ENCODE measurements around the gene TMEM147. TPM values are rescaled to one million over a fixed set of nuclear protein-coding genes. Genes with fewer than 3 reads are reported as not detected.

The TMEM147 gene, protein sequence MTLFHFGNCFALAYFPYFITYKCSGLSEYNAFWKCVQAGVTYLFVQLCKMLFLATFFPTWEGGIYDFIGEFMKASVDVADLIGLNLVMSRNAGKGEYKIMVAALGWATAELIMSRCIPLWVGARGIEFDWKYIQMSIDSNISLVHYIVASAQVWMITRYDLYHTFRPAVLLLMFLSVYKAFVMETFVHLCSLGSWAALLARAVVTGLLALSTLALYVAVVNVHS
- total RNA-seq (10 to 100 TPM; 18.1 to 28.0 TPM), polyA plus RNA-seq (10 to 100 TPM; 61.3 to 97.4 TPM)

DNA sequence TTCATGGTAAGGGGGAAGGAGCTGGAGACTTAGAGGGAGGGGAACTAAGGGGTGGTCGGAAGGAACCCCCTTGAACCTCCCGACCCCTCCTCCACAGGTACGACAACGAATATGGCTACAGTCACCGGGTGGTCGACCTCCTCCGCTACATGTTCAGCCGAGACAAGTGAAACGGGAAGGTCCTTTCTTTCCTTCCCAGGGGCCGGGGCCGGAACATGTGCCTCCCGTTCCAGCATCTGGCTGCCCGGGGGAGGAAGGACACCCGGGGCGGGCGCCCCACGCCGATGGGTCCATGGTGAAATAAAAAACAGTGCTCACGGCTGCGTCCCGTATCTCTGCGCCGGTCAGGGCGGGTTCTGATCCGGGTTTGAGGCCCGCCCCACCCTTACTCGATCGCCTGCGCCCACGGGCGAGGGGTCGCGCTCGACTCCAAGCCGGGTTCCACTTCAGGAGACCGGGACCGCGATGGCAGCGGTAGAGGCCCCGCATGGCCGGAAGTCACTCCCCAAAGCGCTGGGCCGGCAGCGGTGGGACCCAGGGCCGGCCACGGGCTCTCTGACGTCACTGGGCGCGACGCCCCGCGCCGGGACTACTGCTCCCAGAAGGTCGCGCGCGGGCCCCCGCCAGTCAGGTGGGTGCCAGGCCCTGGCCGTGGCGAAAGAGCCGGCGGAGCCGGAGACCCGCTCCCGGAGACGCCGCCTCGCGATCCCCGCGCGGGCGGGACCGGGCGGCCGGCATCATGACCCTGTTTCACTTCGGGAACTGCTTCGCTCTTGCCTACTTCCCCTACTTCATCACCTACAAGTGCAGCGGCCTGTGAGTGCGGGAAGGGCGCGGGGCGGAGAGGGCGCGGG, at the start of gene TMEM147:
Gene TMEM147 (plus strand): TSS at position 626 of the 854 bp plus-strand sequence. CDS start 114 bp downstream, at position 740.
- Histone ChIP-seq H3K27me3 (ENCODE audit: control insufficient read depth in 4 of 4, insufficient read depth in 4 of 4, low read length in 3 of 4) (no peaks in the 10 kb centered on the region), H3K36me3 (ENCODE audit: control insufficient read depth in 4 of 4, insufficient read depth in 3 of 4, low read depth in 1 of 4, low read length in 3 of 4) (no peaks in the 10 kb centered on the region), H3K9ac (ENCODE audit: low read depth in 1 of 2, low read length in 2 of 2) (peak within 1 kb of the TSS; percentile 76 to 90), H3K9me3 (ENCODE audit: control insufficient read depth in 4 of 4, low read length in 3 of 4) (no peaks in the 10 kb centered on the region), H3K4me3 (ENCODE audit: low read depth in 1 of 3, low read length in 3 of 3) (peak within 1 kb of the TSS; percentile 83 to 88 (median 85)), H3K4me1 (ENCODE audit: control insufficient read depth in 4 of 4, insufficient read depth in 4 of 4, low read length in 3 of 4) (peaks cover 0 to 20% (median 14%) of the 10 kb centered on the region in 4 donors), H3K27ac (ENCODE audit: low read depth in 1 of 2, low read length in 2 of 2) (peak within 1 kb of the TSS; percentile 69 to 70)
- under 1% methylated on average over 85 of the region's 85 CpGs for WGBS
- no peak for TF ChIP-seq HNF4A (conservative IDR thresholded peaks at IDR 0.05)
- peak; percentile 77 for TF ChIP-seq YY1 (IDR thresholded peaks at IDR 0.05)
- TF ChIP-seq RAD21 (IDR thresholded peaks at IDR 0.05), result peak in 1 of 2 donors; percentile 5
- TF ChIP-seq, protein P1, sequence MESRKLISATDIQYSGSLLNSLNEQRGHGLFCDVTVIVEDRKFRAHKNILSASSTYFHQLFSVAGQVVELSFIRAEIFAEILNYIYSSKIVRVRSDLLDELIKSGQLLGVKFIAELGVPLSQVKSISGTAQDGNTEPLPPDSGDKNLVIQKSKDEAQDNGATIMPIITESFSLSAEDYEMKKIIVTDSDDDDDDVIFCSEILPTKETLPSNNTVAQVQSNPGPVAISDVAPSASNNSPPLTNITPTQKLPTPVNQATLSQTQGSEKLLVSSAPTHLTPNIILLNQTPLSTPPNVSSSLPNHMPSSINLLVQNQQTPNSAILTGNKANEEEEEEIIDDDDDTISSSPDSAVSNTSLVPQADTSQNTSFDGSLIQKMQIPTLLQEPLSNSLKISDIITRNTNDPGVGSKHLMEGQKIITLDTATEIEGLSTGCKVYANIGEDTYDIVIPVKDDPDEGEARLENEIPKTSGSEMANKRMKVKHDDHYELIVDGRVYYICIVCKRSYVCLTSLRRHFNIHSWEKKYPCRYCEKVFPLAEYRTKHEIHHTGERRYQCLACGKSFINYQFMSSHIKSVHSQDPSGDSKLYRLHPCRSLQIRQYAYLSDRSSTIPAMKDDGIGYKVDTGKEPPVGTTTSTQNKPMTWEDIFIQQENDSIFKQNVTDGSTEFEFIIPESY (IDR thresholded peaks at IDR 0.05), result no peak
- peak in 1 of 2 donors; percentile 85 for TF ChIP-seq GABPA (IDR thresholded peaks at IDR 0.05 in 1 of 2, conservative IDR thresholded peaks at IDR 0.05 in 1 of 2)
- peak; percentile 13 for TF ChIP-seq SP1 (IDR thresholded peaks at IDR 0.05)
- DNase-seq (ENCODE audit: low spot score), result peak; percentile 86

DNA sequence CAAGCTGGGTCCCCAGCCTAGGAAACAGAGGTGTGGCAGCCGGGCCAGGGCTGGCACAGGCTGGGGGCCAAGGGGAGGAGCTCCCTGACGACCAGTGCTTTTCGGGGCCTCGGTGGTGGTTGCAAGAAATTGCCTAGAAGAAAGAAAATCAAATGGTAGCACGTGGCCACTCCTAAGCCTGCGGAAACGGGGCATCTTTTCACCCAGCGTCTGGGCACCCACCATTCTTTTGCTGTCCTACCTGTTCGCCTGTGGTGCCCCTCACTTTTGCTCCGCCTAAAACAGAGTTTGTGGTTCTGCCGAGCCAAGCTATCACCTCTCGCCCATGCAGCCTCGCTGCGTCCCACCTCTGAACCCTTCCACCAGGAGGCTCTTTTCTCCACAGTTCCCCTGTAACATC, 48.0 kb upstream of the TMEM147 start:
- DNase-seq (ENCODE audit: low spot score), result no peak
- peaks cover 0 to 6% (median 1%) of the 10 kb centered on the region in 4 donors for H3K4me1 ChIP-seq (ENCODE audit: control insufficient read depth in 4 of 4, insufficient read depth in 4 of 4, low read length in 3 of 4)
- TF ChIP-seq FOXA1 (IDR thresholded peaks at IDR 0.05), result no peak
- TF ChIP-seq NR2F2 (IDR thresholded peaks at IDR 0.05), result no peak
- TF ChIP-seq, protein P2, sequence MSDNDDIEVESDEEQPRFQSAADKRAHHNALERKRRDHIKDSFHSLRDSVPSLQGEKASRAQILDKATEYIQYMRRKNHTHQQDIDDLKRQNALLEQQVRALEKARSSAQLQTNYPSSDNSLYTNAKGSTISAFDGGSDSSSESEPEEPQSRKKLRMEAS (IDR thresholded peaks at IDR 0.05), result no peak
- no peak for TF ChIP-seq GABPA (IDR thresholded peaks at IDR 0.05 in 1 of 2, conservative IDR thresholded peaks at IDR 0.05 in 1 of 2)
- H3K27ac ChIP-seq (ENCODE audit: low read depth in 1 of 2, low read length in 2 of 2), result no peak overlapping the region
- 93% methylated on average over 14 of the region's 14 CpGs for WGBS
- H3K4me3 ChIP-seq (ENCODE audit: low read depth in 1 of 3, low read length in 3 of 3), result no peak overlapping the region
- no peak overlapping the region for H3K9ac ChIP-seq (ENCODE audit: low read depth in 1 of 2, low read length in 2 of 2)
- no peaks in the 10 kb centered on the region for H3K27me3 ChIP-seq (ENCODE audit: control insufficient read depth in 4 of 4, insufficient read depth in 4 of 4, low read length in 3 of 4)
- H3K36me3 ChIP-seq (ENCODE audit: control insufficient read depth in 4 of 4, insufficient read depth in 3 of 4, low read depth in 1 of 4, low read length in 3 of 4), result no peaks in the 10 kb centered on the region
- H3K9me3 ChIP-seq (ENCODE audit: control insufficient read depth in 4 of 4, low read length in 3 of 4), result no peaks in the 10 kb centered on the region

DNA sequence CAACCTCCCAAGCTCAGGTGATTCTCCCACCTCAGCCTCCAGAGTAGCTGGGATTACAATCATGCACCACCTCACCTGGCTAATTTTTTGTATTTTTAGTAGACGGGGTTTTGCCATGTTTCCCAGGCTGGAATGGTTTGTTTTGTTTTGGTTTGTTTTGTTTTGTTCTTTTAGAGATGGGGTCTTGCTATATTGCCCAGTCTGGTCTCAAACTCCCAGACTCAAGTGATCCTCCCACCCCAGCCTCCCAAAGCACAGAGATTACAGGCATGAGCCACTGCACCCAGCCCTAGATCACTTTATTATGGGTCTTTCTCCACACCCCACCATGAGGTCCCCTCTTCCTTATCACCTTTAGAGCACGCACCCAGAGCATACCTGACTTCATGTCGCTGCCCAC, 47.2 kb upstream of the TMEM147 start:
- 92% methylated on average over 3 of the region's 3 CpGs for WGBS
- no peak for DNase-seq (ENCODE audit: low spot score)
- no peak overlapping the region for H3K9ac ChIP-seq (ENCODE audit: low read depth in 1 of 2, low read length in 2 of 2)
- no peaks in the 10 kb centered on the region for H3K27me3 ChIP-seq (ENCODE audit: control insufficient read depth in 4 of 4, insufficient read depth in 4 of 4, low read length in 3 of 4)
- no peaks in the 10 kb centered on the region for H3K36me3 ChIP-seq (ENCODE audit: control insufficient read depth in 4 of 4, insufficient read depth in 3 of 4, low read depth in 1 of 4, low read length in 3 of 4)
- no peaks in the 10 kb centered on the region for H3K9me3 ChIP-seq (ENCODE audit: control insufficient read depth in 4 of 4, low read length in 3 of 4)
- no peak overlapping the region for H3K27ac ChIP-seq (ENCODE audit: low read depth in 1 of 2, low read length in 2 of 2)
- peaks cover 0 to 6% (median 1%) of the 10 kb centered on the region in 4 donors for H3K4me1 ChIP-seq (ENCODE audit: control insufficient read depth in 4 of 4, insufficient read depth in 4 of 4, low read length in 3 of 4)
- TF ChIP-seq TAF1 (conservative IDR thresholded peaks at IDR 0.05), result no peak
- TF ChIP-seq, protein P1 (IDR thresholded peaks at IDR 0.05), result no peak
- TF ChIP-seq, protein P3, sequence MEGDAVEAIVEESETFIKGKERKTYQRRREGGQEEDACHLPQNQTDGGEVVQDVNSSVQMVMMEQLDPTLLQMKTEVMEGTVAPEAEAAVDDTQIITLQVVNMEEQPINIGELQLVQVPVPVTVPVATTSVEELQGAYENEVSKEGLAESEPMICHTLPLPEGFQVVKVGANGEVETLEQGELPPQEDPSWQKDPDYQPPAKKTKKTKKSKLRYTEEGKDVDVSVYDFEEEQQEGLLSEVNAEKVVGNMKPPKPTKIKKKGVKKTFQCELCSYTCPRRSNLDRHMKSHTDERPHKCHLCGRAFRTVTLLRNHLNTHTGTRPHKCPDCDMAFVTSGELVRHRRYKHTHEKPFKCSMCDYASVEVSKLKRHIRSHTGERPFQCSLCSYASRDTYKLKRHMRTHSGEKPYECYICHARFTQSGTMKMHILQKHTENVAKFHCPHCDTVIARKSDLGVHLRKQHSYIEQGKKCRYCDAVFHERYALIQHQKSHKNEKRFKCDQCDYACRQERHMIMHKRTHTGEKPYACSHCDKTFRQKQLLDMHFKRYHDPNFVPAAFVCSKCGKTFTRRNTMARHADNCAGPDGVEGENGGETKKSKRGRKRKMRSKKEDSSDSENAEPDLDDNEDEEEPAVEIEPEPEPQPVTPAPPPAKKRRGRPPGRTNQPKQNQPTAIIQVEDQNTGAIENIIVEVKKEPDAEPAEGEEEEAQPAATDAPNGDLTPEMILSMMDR (IDR thresholded peaks at IDR 0.05; ENCODE audit: low read depth, low read length, missing input control), result no peak
- no peak for TF ChIP-seq FOXA2 (IDR thresholded peaks at IDR 0.05)
- no peak for TF ChIP-seq YY1 (IDR thresholded peaks at IDR 0.05)
- TF ChIP-seq, protein P4, sequence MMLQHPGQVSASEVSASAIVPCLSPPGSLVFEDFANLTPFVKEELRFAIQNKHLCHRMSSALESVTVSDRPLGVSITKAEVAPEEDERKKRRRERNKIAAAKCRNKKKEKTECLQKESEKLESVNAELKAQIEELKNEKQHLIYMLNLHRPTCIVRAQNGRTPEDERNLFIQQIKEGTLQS (IDR thresholded peaks at IDR 0.05), result no peak
- TF ChIP-seq, protein P2 (IDR thresholded peaks at IDR 0.05), result no peak
- TF ChIP-seq RXRA (IDR thresholded peaks at IDR 0.05), result no peak
- H3K4me3 ChIP-seq (ENCODE audit: low read depth in 1 of 3, low read length in 3 of 3), result no peak overlapping the region
